Colonic mucosa (tissue), 4 donors: ENCODE measurements around the gene CRTC3. TPM values are rescaled to one million over a fixed set of nuclear protein-coding genes. Genes with fewer than 3 reads are reported as not detected.
"Not testable (repeated sequence)": the region's sequence is repeated elsewhere in the genome, so short reads cannot be mapped to it uniquely, and the experiment has no call there.

Experiments used
- DNase-seq: peaks from one replicate; pipeline ENCODE4 v3.0.0-alpha.2; 2020
- H3K27ac ChIP-seq: fragments of 200-600 bp; one replicate; pipeline ENCODE4 v1.8.0; 2021
- H3K27me3 ChIP-seq: fragments of 200-600 bp; one replicate; pipeline ENCODE4 v1.8.0; 2021
- H3K36me3 ChIP-seq: fragments of 200-600 bp; one replicate; pipeline ENCODE4 v1.8.0; 2021
- H3K4me1 ChIP-seq: fragments of 200-600 bp; one replicate; pipeline ENCODE4 v1.8.0; 2021; ENCODE audit warnings: mild to moderate bottlenecking
- H3K4me3 ChIP-seq: fragments of 200-600 bp; one replicate; pipeline ENCODE4 v1.8.0; 2021
- H3K9ac ChIP-seq, 2 donors: one replicate each; pipeline ENCODE4 v1.7.0; 2013; ENCODE audit warnings: control low read depth in 2 of 2, low read depth in 2 of 2, low read length in 2 of 2
- H3K9me3 ChIP-seq: fragments of 200-600 bp; one replicate; pipeline ENCODE4 v1.8.0; 2021
- CTCF ChIP-seq: fragments of 200-600 bp; IDR thresholded peaks from one replicate; pipeline ENCODE4 v1.8.0; 2022; ENCODE audit warnings: antibody characterized with exemption, mild to moderate bottlenecking
- intact Hi-C: fragments of 100-400 bp; cut with DNase I; formaldehyde crosslinking; loops from one replicate; pipeline ENCODE4 v1.14.1; 2022
- total RNA-seq, 2 donors: library from RNA; stranded (reverse); fragmentation: NEBNext Ultra II Directional in 1 of 2; extraction: Animal tissue kit (Norgen Biotek cat#: 25700) in 1 of 2; gene quantifications; one replicate each; pipeline ENCODE4 v1.2.1, GENCODE V29; 2021
- donor health status: healthy.
- donor health status: DM: no; HTN: no; CAD: no.
- donor health status: DM: no; HTN: no; CAD: no.

Gene CRTC3
- total RNA-seq, 2 donors from 2014 or later, result 16.1 to 24.2 TPM

GRCh38 chr15:90496791-90497190 is 32.9 kb upstream of the CRTC3 start:
- Histone ChIP-seq H3K36me3 (peaks cover 22% of the 10 kb centered on the region), H3K27ac (peak overlapping the region; percentile 12), H3K27me3 (no peaks in the 10 kb centered on the region), H3K9me3 (no peaks in the 10 kb centered on the region), H3K9ac (no peak overlapping the region), H3K4me1 (no peaks in the 10 kb centered on the region), H3K4me3 (no peak overlapping the region)
- intact Hi-C loops, result no loop called here
- no peak for DNase-seq
- TF ChIP-seq CTCF, result no peak

- no peak for DNase-seq
- TF ChIP-seq CTCF, result no peak
- no peaks in the 10 kb centered on the region for H3K27me3 ChIP-seq
- no peak overlapping the region for H3K9ac ChIP-seq
- no peaks in the 10 kb centered on the region for H3K9me3 ChIP-seq
- H3K27ac ChIP-seq, result peak overlapping the region; percentile 12
- H3K4me1 ChIP-seq, result no peaks in the 10 kb centered on the region
- intact Hi-C loops, result no loop called here
- H3K36me3 ChIP-seq, result peaks cover 22% of the 10 kb centered on the region
- H3K4me3 ChIP-seq, result no peak overlapping the region
Measured at GRCh38 chr15:90497376-90497775, 32.3 kb upstream of the CRTC3 start.

GRCh38 chr15:90497912-90498311 is 31.8 kb upstream of the CRTC3 start:
- Histone ChIP-seq H3K27me3 (no peaks in the 10 kb centered on the region), H3K4me3 (no peak overlapping the region), H3K4me1 (no peaks in the 10 kb centered on the region), H3K9me3 (no peaks in the 10 kb centered on the region), H3K27ac (no peak overlapping the region), H3K9ac (no peak overlapping the region), H3K36me3 (peaks cover 22% of the 10 kb centered on the region)
- peak; percentile 82 for DNase-seq
- intact Hi-C loops, result loop anchor here (2.0 kb wide), 1 partner anchor 43 kb away; no protein-coding TSS in a partner anchor
- no peak for TF ChIP-seq CTCF

GRCh38 chr15:90500171-90500570 is 29.6 kb upstream of the CRTC3 start:
- intact Hi-C loops, result no loop called here
- H3K36me3 ChIP-seq, result peaks cover 18% of the 10 kb centered on the region
- no peak overlapping the region for H3K27ac ChIP-seq
- no peaks in the 10 kb centered on the region for H3K9me3 ChIP-seq
- TF ChIP-seq CTCF, result no peak
- H3K27me3 ChIP-seq, result no peaks in the 10 kb centered on the region
- no peak overlapping the region for H3K4me3 ChIP-seq
- no peaks in the 10 kb centered on the region for H3K4me1 ChIP-seq
- no peak overlapping the region for H3K9ac ChIP-seq
- no peak for DNase-seq

- H3K4me1 ChIP-seq, result no peaks in the 10 kb centered on the region
- H3K27me3 ChIP-seq, result no peaks in the 10 kb centered on the region
- TF ChIP-seq CTCF, result no peak
- intact Hi-C loops, result no loop called here
- no peak for DNase-seq
- no peak overlapping the region for H3K4me3 ChIP-seq
- no peak overlapping the region for H3K9ac ChIP-seq
- no peaks in the 10 kb centered on the region for H3K9me3 ChIP-seq
- peaks cover 15% of the 10 kb centered on the region for H3K36me3 ChIP-seq
- H3K27ac ChIP-seq, result no peak overlapping the region
Measured at GRCh38 chr15:90501898-90502297, 27.8 kb upstream of the CRTC3 start.

GRCh38 chr15:90510781-90511180 is 18.9 kb upstream of the CRTC3 start:
- DNase-seq, H3K9ac ChIP-seq, H3K4me1 ChIP-seq, H3K36me3 ChIP-seq, intact Hi-C loops, H3K27me3 ChIP-seq, H3K27ac ChIP-seq, H3K4me3 ChIP-seq, H3K9me3 ChIP-seq: not testable (repeated sequence)

- H3K4me1 ChIP-seq, H3K9ac ChIP-seq, H3K36me3 ChIP-seq, intact Hi-C loops, H3K27me3 ChIP-seq, DNase-seq, H3K27ac ChIP-seq, H3K9me3 ChIP-seq, H3K4me3 ChIP-seq: not testable (repeated sequence)
Measured at GRCh38 chr15:90511211-90511618, 18.5 kb upstream of the CRTC3 start.
